ENCODE results near the gene MRGPRG.

MRGPRG gene

GRCh38 chr11:3219281-3219892, 774 bp upstream of the MRGPRG start:
- no peak overlapping the region for H3K4me3 ChIP-seq (ENCODE audit: low read depth, low read length)
- DNase-seq (ENCODE audit: low read depth) = no peak
- TF ChIP-seq, protein P1, sequence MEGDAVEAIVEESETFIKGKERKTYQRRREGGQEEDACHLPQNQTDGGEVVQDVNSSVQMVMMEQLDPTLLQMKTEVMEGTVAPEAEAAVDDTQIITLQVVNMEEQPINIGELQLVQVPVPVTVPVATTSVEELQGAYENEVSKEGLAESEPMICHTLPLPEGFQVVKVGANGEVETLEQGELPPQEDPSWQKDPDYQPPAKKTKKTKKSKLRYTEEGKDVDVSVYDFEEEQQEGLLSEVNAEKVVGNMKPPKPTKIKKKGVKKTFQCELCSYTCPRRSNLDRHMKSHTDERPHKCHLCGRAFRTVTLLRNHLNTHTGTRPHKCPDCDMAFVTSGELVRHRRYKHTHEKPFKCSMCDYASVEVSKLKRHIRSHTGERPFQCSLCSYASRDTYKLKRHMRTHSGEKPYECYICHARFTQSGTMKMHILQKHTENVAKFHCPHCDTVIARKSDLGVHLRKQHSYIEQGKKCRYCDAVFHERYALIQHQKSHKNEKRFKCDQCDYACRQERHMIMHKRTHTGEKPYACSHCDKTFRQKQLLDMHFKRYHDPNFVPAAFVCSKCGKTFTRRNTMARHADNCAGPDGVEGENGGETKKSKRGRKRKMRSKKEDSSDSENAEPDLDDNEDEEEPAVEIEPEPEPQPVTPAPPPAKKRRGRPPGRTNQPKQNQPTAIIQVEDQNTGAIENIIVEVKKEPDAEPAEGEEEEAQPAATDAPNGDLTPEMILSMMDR (IDR thresholded peaks at IDR 0.05; ENCODE audit: low read depth, low read length, missing control alignments) = no peak

- DNase-seq (ENCODE audit: low read depth) = no peak
- TF ChIP-seq, protein P1 (IDR thresholded peaks at IDR 0.05; ENCODE audit: low read depth, low read length, missing control alignments) = no peak
- no peak overlapping the region for H3K4me3 ChIP-seq (ENCODE audit: low read depth, low read length)
Observed at GRCh38 chr11:3217818-3218482, 663 bp downstream of the MRGPRG start.

DNA sequence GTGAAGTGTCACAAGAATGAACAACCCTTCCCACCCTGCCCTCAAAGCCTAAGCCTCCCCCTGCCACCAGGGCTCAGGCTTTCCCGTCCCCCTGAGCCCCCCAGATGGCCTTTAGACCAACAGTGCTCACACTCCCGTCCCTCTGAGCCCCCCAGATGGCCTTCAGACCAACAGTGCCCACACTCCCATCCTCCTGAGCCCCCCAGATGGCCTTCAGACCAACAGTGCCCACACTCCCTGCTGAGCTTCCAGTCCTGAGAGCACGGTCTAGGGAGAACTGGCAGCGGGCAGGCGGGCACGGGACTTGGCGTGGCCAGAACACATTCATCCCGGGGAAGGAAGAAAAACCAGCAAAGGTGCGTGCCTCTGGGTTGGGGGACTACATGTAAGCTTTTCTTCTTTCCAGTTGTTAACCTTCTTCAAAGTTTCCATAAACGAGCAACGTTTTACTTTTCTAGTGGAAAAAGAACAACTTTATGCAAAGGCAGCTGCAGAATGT, 2.5 kb downstream of the MRGPRG start:
- TF ChIP-seq, protein P1 (IDR thresholded peaks at IDR 0.05; ENCODE audit: low read depth, low read length, missing control alignments) = no peak
- no peak for DNase-seq (ENCODE audit: low read depth)
- H3K4me3 ChIP-seq (ENCODE audit: low read depth, low read length) = no peak overlapping the region

DNA sequence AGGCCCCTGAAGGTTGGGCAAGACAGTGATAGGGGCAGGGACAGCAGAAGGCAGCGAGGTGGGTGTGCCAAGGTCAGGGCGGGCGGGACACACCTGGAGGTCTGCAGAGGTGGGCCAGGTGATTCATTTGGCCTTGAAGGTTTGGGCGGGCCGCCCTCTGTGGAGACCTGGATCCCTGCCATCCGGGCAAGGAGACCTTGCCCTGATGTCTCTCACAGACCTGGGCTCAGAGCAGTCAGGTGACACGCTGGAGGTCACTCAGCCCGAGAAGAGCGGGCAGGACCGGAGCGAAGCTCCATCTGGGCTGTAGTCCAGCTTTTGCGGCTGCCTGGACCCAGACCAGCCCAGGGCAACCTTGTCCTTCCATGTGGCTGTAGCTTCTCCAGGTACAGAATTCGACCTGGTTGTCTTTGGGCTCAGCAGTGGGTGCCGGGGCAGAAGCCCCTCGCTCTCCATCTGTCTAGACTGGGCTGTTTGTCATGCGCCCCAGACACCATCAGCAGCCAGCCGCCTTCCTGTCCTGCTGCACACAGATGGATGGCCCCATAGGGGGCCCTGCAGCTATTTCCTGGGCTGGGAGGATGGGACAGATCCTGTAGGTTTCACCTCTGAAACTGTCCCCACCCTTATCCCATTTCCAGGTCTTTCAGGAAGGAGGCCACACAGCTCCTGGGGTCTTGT, 3.1 kb downstream of the MRGPRG start:
- no peak overlapping the region for H3K4me3 ChIP-seq (ENCODE audit: low read depth, low read length)
- TF ChIP-seq, protein P1 (IDR thresholded peaks at IDR 0.05; ENCODE audit: low read depth, low read length, missing control alignments) = no peak
- DNase-seq (ENCODE audit: low read depth) = no peak

DNA sequence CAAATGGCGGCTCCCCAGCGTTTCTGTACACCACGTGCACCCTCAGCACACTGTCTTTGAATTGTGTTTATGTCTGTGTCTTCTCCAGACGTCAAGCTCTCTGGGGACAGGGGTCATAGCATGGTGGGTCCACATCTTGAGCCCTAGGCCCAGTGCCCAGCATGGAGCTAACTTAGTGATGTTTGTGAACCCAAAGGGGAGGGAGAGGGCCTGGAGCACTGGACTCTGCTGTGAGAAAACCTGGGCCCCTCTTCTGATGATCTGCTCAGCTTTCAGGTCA, 4.3 kb downstream of the MRGPRG start:
- no peak for DNase-seq (ENCODE audit: low read depth)
- H3K4me3 ChIP-seq (ENCODE audit: low read depth, low read length) = no peak overlapping the region
- TF ChIP-seq, protein P1 (IDR thresholded peaks at IDR 0.05; ENCODE audit: low read depth, low read length, missing control alignments) = no peak

GRCh38 chr11:3213659-3214419, 4.8 kb downstream of the MRGPRG start:
- TF ChIP-seq, protein P1 (IDR thresholded peaks at IDR 0.05; ENCODE audit: low read depth, low read length, missing control alignments) = no peak
- DNase-seq (ENCODE audit: low read depth) = no peak
- H3K4me3 ChIP-seq (ENCODE audit: low read depth, low read length) = no peak overlapping the region

Measured in GM12864 (cell line).